ENCODE data around the gene ST3GAL5.

DNA sequence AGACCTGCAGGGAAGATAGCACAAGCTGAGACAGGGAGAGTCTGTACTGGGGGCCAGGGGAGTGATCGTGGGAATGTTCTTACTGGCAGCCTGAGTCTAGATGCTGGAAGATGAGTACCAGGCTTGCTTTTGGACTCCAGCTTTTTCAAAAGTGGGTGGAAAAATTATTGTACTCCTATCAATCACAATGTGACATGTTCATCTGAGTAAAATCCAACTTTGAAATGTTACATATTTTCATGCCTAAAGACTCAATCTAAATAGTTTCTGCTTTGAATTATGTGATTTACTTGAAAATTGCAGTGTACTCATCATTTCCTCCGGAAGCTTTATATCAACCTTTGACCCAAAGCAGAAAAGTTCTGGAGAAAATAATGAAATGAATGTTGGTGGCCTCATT, 49.7 kb upstream of the ST3GAL5 start:
- TF ChIP-seq SUZ12 (IDR thresholded peaks at IDR 0.05; ENCODE audit: extremely low read depth, insufficient read depth, insufficient read length): no peak
- TF ChIP-seq YY1 (IDR thresholded peaks at IDR 0.05; ENCODE audit: insufficient read depth, insufficient read length): no peak
